HEK293T (cell line): ENCODE measurements around the gene ANTXR2.

Experiments used
- CTCF ChIA-PET: fragments of 350-600 bp; formaldehyde crosslinking; extraction: SDS; loops from one replicate; lab custom pipeline; 2021; ENCODE audit warnings: antibody characterized with exemption, inconsistent platforms; lab: Yijun Ruan, JAX
- POLR2A ChIA-PET: fragments of 350-600 bp; formaldehyde crosslinking; extraction: SDS; loops from one replicate; lab custom pipeline; 2020; ENCODE audit warnings: antibody characterized with exemption, inconsistent platforms; lab: Yijun Ruan, JAX
- DNase-seq: peaks from one replicate; pipeline ENCODE4 v3.0.0; 2012; ENCODE audit warnings: mixed read lengths; ENCODE audit errors: extremely low spot score
- ARNT ChIP-seq: fragments of 450-650 bp; IDR thresholded peaks from 2 replicates; pipeline ENCODE4 v1.6.1; 2017; ENCODE audit warnings: mild to moderate bottlenecking
- BHLHE40 ChIP-seq: fragments of 450-650 bp; IDR thresholded peaks from 2 replicates; pipeline ENCODE4 v1.6.1; 2016; ENCODE audit warnings: mild to moderate bottlenecking, moderate library complexity, borderline replicate concordance
- CTBP1 ChIP-seq: fragments of 450-650 bp; IDR thresholded peaks from 2 replicates; pipeline ENCODE4 v1.6.1; 2016; ENCODE audit warnings: borderline replicate concordance
- ELF4 ChIP-seq: fragments of 450-650 bp; IDR thresholded peaks from 2 replicates; pipeline ENCODE4 v1.6.1; 2017; ENCODE audit warnings: antibody characterized with exemption
- FOXA1 ChIP-seq: fragments of 450-650 bp; IDR thresholded peaks from 2 replicates; pipeline ENCODE4 v1.6.1; 2016; ENCODE audit warnings: mild to moderate bottlenecking
- FOXK2 ChIP-seq: fragments of 450-650 bp; IDR thresholded peaks from 2 replicates; pipeline ENCODE4 v1.6.1; 2016; ENCODE audit warnings: mild to moderate bottlenecking
- FOXM1 ChIP-seq: fragments of 450-650 bp; IDR thresholded peaks from 2 replicates; pipeline ENCODE4 v1.6.1; 2017; ENCODE audit warnings: mild to moderate bottlenecking, borderline replicate concordance
- HDGF ChIP-seq: fragments of 450-650 bp; IDR thresholded peaks from 2 replicates; pipeline ENCODE4 v1.6.1; 2017; ENCODE audit warnings: antibody characterized with exemption, borderline replicate concordance
- L3MBTL2 ChIP-seq: fragments of 450-650 bp; conservative IDR thresholded peaks from 2 replicates; pipeline ENCODE4 v1.6.1; 2016; ENCODE audit warnings: mild to moderate bottlenecking
- LEF1 ChIP-seq: fragments of 450-650 bp; IDR thresholded peaks from 2 replicates; pipeline ENCODE4 v1.6.1; 2017; ENCODE audit warnings: mild to moderate bottlenecking, borderline replicate concordance
- NFRKB ChIP-seq: fragments of 450-650 bp; IDR thresholded peaks from 2 replicates; pipeline ENCODE4 v1.6.1; 2016; ENCODE audit warnings: mild to moderate bottlenecking, moderate library complexity
- SP1 ChIP-seq: fragments of 450-650 bp; IDR thresholded peaks from 2 replicates; pipeline ENCODE4 v1.6.1; 2017
- SUZ12 ChIP-seq: fragments of 450-650 bp; IDR thresholded peaks from 2 replicates; pipeline ENCODE4 v1.6.1; 2016; ENCODE audit warnings: mild to moderate bottlenecking
- TARDBP ChIP-seq: fragments of 450-650 bp; IDR thresholded peaks from 2 replicates; pipeline ENCODE4 v1.6.1; 2016
- ZNF384 ChIP-seq: fragments of 450-650 bp; IDR thresholded peaks from 2 replicates; pipeline ENCODE4 v1.6.1; 2016
- TF ChIP-seq, protein P1 (sequence below): fragments of 450-650 bp; IDR thresholded peaks from 2 replicates; pipeline ENCODE4 v1.6.1; 2016

Gene ANTXR2

DNA sequence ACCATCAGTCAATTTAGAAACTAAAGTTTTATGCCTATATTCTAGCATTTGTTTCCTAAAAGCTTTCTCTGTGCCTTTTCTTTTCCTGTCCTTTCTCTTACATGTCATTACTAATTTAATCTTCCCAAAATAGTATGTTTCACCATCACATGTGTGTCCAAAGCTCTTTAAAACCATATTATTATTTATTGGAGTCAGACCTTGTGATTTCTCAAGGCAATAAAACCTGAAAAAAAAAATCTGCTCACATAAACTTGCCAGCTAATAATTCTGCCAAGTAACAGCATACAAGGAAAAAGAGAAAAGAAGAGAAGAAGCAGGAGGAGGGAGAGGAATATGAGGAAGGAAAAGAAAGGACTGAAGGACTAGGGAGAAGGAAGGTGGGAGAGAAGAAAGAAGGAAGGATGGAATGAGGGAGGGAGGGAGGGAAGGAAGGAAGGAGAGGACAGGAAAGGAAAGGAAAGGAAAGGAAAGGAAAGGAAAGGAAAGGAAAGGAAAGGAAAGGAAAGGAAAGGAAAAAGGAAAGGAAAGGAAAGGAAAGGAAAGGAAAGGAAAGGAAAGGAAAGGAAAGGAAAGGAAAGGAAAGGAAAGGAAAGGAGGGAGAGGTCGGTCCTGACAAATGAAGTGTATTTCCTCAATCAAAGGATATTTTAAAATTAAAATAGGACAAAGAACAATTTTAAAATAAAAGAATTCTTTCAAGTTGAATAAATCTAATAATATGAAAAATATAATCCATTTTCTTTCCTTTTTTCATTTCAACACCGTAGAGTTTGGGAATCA, 57.4 kb downstream of the ANTXR2 start:
- POLR2A ChIA-PET, result no interaction called here
- no peak for DNase-seq
- CTCF ChIA-PET, result no interaction called here
- no peak for TF ChIP-seq HDGF
- no peak for TF ChIP-seq CTBP1
- no peak for TF ChIP-seq TARDBP
- no peak for TF ChIP-seq NFRKB
- no peak for TF ChIP-seq SUZ12
- no peak for TF ChIP-seq ARNT
- no peak for TF ChIP-seq L3MBTL2
- TF ChIP-seq FOXA1, result no peak
- TF ChIP-seq ELF4, result no peak
- TF ChIP-seq, protein P1, sequence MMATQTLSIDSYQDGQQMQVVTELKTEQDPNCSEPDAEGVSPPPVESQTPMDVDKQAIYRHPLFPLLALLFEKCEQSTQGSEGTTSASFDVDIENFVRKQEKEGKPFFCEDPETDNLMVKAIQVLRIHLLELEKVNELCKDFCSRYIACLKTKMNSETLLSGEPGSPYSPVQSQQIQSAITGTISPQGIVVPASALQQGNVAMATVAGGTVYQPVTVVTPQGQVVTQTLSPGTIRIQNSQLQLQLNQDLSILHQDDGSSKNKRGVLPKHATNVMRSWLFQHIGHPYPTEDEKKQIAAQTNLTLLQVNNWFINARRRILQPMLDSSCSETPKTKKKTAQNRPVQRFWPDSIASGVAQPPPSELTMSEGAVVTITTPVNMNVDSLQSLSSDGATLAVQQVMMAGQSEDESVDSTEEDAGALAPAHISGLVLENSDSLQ, result no peak

- no peak for DNase-seq
- ChIA-PET POLR2A (no interaction called here), CTCF (no interaction called here)
- no peak for TF ChIP-seq FOXK2
- no peak for TF ChIP-seq FOXM1
- no peak for TF ChIP-seq ELF4
- no peak for TF ChIP-seq TARDBP
- TF ChIP-seq ARNT, result no peak
- TF ChIP-seq, protein P1, result no peak
- TF ChIP-seq NFRKB, result no peak
- TF ChIP-seq SUZ12, result no peak
- no peak for TF ChIP-seq CTBP1
- no peak for TF ChIP-seq SP1
- TF ChIP-seq BHLHE40, result no peak
These were observed 58.5 kb downstream of the ANTXR2 start for GRCh38 chr4:80014531-80014930.

- no peak for DNase-seq
- TF ChIP-seq ARNT, result no peak
- CTCF ChIA-PET, result no interaction called here
- POLR2A ChIA-PET, result no interaction called here
These were observed 60.7 kb downstream of the ANTXR2 start for GRCh38 chr4:80012291-80012690.

- ChIA-PET CTCF (no interaction called here), POLR2A (no interaction called here)
- no peak for DNase-seq
- TF ChIP-seq HDGF (no peak), ZNF384 (no peak), SUZ12 (no peak), NFRKB (no peak), ELF4 (no peak), LEF1 (no peak), CTBP1 (no peak), FOXM1 (no peak), ARNT (no peak), L3MBTL2 (no peak), SP1 (no peak), TARDBP (no peak), BHLHE40 (no peak), FOXA1 (no peak), FOXK2 (no peak)
- TF ChIP-seq, protein P1, result no peak
These were observed 61.3 kb downstream of the ANTXR2 start for GRCh38 chr4:80011636-80012236.

GRCh38 chr4:80010316-80010715, 62.7 kb downstream of the ANTXR2 start:
- TF ChIP-seq FOXK2 (no peak), ZNF384 (no peak)
- POLR2A ChIA-PET, result no interaction called here
- DNase-seq, result no peak
- CTCF ChIA-PET, result no interaction called here

DNA sequence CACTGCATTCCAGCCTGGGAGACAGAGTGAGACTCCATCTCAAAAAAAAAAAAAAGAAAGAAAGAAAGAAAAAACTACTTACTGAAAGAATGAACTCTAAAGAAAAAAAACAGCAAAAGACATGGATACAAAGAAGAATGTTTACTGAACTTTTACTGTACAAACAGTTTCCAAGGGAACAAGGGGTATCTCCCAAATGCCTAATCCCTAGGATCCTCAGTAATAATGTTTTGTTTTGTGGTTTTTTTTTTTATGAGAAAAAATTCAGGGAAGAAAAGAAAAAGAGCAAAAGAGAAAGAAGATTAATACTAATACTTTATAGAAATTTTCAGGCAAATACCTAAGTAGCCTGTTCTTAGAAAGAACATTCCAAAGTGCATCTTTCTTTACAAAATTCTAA, 63.2 kb downstream of the ANTXR2 start:
- CTCF ChIA-PET, result no interaction called here
- POLR2A ChIA-PET, result no interaction called here
- no peak for DNase-seq
- TF ChIP-seq LEF1, result no peak
- TF ChIP-seq BHLHE40, result no peak
- TF ChIP-seq FOXM1, result no peak
- no peak for TF ChIP-seq L3MBTL2
- TF ChIP-seq ARNT, result no peak
- no peak for TF ChIP-seq FOXA1
- TF ChIP-seq, protein P1, result no peak
- TF ChIP-seq HDGF, result no peak
- TF ChIP-seq TARDBP, result no peak
- TF ChIP-seq FOXK2, result no peak
- TF ChIP-seq SP1, result no peak
- no peak for TF ChIP-seq ZNF384
